Measurements from ENCODE around the gene TRAPPC10. TPM values are rescaled to one million over a fixed set of nuclear protein-coding genes. Genes with fewer than 3 reads are reported as not detected.

TRAPPC10 gene
- polyA plus RNA-seq, 1 of the 3 experiments (the other 2 are of a cell fraction): 17.5 TPM

DNA sequence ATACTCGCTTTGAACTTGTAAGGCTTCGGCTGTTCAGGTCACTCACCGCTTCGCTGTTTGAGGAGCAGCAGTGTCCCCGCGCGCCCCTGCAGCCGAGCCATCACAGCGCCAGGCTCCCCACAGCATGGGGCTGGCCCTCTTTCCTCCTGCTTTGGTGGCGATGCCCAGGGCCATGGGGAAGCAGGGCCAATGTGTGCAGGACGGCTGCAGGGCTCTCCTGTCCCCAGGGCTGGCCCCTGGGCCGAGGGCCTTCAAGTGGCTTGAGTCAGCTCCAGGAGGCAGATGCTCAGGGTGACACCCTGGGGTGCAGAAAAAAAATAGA lies 38.5 kb upstream of the TRAPPC10 start:
- no peak for DNase-seq
- WGBS (ENCODE audit: low lambda C conversion rate): 88% methylated on average over 12 of the region's 12 CpGs
- POLR2A ChIA-PET: interaction anchor here (1.1 kb wide), 1 partner anchor 38 kb away, joined by 3 read pairs; the partner anchor contains the start of gene TRAPPC10

DNA sequence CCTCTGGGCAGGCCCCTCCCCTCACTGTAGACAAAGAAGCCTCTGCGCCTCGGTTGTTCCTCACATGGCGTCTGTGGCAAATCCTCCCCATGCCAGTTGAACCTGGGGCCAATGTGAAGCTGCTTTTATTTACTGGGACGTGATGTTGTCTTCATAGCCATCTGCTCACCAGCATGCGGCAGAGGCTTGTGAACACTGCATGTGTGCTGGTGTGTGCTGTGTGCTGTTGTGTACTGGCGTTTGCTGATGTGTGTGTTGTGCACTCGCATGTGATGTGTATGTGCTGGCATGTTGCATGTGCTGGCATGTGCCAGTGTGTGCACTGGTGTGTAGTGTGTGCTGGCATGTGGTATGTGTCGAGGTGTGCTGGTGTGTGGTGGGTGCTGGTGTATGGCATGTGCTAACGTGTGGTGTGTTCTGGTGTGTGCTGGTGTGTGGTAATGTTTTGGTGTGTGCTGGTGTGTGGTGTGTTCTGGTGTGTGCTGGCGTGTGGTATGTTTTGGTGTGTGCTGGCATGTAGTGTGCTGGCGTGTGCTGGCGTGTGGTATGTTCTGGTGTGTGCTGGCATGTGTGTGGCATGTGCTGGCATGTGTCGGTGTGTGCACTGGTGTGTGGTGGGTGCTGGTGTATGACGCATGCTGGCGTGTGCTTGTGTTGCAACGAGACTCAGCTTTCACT lies 37.2 kb upstream of the TRAPPC10 start:
- POLR2A ChIA-PET: no interaction called here
- no peak overlapping the region for H3K27ac ChIP-seq (ENCODE audit: low read depth in 2 of 2, low read length in 1 of 2)
- no peak for DNase-seq
- no peaks in the 10 kb centered on the region for H3K9me2 ChIP-seq
- no peaks in the 10 kb centered on the region for H3F3A ChIP-seq (replicated peaks; ENCODE audit: insufficient read depth)
- H3K9me3 ChIP-seq: no peaks in the 10 kb centered on the region
- H4K20me1 ChIP-seq (ENCODE audit: insufficient read depth): no peaks in the 10 kb centered on the region
- H3K4me2 ChIP-seq: no peak overlapping the region
- no peaks in the 10 kb centered on the region for H3K27me3 ChIP-seq (ENCODE audit: insufficient read depth)
- TF ChIP-seq, protein P1, sequence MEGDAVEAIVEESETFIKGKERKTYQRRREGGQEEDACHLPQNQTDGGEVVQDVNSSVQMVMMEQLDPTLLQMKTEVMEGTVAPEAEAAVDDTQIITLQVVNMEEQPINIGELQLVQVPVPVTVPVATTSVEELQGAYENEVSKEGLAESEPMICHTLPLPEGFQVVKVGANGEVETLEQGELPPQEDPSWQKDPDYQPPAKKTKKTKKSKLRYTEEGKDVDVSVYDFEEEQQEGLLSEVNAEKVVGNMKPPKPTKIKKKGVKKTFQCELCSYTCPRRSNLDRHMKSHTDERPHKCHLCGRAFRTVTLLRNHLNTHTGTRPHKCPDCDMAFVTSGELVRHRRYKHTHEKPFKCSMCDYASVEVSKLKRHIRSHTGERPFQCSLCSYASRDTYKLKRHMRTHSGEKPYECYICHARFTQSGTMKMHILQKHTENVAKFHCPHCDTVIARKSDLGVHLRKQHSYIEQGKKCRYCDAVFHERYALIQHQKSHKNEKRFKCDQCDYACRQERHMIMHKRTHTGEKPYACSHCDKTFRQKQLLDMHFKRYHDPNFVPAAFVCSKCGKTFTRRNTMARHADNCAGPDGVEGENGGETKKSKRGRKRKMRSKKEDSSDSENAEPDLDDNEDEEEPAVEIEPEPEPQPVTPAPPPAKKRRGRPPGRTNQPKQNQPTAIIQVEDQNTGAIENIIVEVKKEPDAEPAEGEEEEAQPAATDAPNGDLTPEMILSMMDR (IDR thresholded peaks at IDR 0.05): no peak
- TF ChIP-seq, protein P2, sequence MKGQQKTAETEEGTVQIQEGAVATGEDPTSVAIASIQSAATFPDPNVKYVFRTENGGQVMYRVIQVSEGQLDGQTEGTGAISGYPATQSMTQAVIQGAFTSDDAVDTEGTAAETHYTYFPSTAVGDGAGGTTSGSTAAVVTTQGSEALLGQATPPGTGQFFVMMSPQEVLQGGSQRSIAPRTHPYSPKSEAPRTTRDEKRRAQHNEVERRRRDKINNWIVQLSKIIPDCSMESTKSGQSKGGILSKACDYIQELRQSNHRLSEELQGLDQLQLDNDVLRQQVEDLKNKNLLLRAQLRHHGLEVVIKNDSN (IDR thresholded peaks at IDR 0.05; ENCODE audit: borderline replicate concordance, low read depth): no peak
- TF ChIP-seq NFIC (IDR thresholded peaks at IDR 0.05; ENCODE audit: borderline replicate concordance) (no peak), TEAD4 (IDR thresholded peaks at IDR 0.05; ENCODE audit: borderline replicate concordance, insufficient read depth) (no peak), GABPA (IDR thresholded peaks at IDR 0.05; ENCODE audit: low read depth) (no peak), RXRA (IDR thresholded peaks at IDR 0.05; ENCODE audit: borderline replicate concordance, low read depth) (no peak), TCF12 (IDR thresholded peaks at IDR 0.05) (no peak), SMC3 (IDR thresholded peaks at IDR 0.05; ENCODE audit: low read depth, low read length) (no peak), MXI1 (IDR thresholded peaks at IDR 0.05; ENCODE audit: low read depth, low read length) (no peak)
- TF ChIP-seq, protein P3, sequence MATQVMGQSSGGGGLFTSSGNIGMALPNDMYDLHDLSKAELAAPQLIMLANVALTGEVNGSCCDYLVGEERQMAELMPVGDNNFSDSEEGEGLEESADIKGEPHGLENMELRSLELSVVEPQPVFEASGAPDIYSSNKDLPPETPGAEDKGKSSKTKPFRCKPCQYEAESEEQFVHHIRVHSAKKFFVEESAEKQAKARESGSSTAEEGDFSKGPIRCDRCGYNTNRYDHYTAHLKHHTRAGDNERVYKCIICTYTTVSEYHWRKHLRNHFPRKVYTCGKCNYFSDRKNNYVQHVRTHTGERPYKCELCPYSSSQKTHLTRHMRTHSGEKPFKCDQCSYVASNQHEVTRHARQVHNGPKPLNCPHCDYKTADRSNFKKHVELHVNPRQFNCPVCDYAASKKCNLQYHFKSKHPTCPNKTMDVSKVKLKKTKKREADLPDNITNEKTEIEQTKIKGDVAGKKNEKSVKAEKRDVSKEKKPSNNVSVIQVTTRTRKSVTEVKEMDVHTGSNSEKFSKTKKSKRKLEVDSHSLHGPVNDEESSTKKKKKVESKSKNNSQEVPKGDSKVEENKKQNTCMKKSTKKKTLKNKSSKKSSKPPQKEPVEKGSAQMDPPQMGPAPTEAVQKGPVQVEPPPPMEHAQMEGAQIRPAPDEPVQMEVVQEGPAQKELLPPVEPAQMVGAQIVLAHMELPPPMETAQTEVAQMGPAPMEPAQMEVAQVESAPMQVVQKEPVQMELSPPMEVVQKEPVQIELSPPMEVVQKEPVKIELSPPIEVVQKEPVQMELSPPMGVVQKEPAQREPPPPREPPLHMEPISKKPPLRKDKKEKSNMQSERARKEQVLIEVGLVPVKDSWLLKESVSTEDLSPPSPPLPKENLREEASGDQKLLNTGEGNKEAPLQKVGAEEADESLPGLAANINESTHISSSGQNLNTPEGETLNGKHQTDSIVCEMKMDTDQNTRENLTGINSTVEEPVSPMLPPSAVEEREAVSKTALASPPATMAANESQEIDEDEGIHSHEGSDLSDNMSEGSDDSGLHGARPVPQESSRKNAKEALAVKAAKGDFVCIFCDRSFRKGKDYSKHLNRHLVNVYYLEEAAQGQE (IDR thresholded peaks at IDR 0.05; ENCODE audit: low read depth, low read length): no peak
- H3K4me1 ChIP-seq (ENCODE audit: control insufficient read depth in 1 of 2, insufficient read depth in 2 of 2, low read depth in 1 of 2, low read length in 1 of 2): no peaks in the 10 kb centered on the region; a peak in 1 of 4 replicates
- no peak overlapping the region; a peak in 1 of 4 replicates for H3K4me3 ChIP-seq (ENCODE audit: low read depth in 2 of 2, low read length in 1 of 2)
- no peak overlapping the region for H3K9ac ChIP-seq
- CTCF ChIA-PET: interaction anchor here (0.6 to 2.8 kb wide), 38 partner anchors 9 to 315 kb away, joined by 3 to 20 read pairs (median 4); no protein-coding TSS in a partner anchor
- H3K79me2 ChIP-seq (ENCODE audit: insufficient read depth): no peaks in the 10 kb centered on the region
- H2AFZ ChIP-seq (ENCODE audit: low read depth): no peak overlapping the region
- peaks cover 10 to 29% of the 10 kb centered on the region in 2 experiments for H3K36me3 ChIP-seq (replicated peaks in 1 of 2; ENCODE audit: control insufficient read depth in 1 of 2, insufficient read depth in 2 of 2, low read length in 1 of 2)
- WGBS (ENCODE audit: low lambda C conversion rate): 88% methylated on average over 15 of the region's 16 CpGs

More for the DNA sequence above, 38.5 kb upstream of the TRAPPC10 start:
- Histone ChIP-seq H2AFZ (ENCODE audit: low read depth) (no peak overlapping the region), H3K4me3 (ENCODE audit: low read depth in 2 of 2, low read length in 1 of 2) (no peak overlapping the region), H3K4me1 (ENCODE audit: control insufficient read depth in 1 of 2, insufficient read depth in 2 of 2, low read depth in 1 of 2, low read length in 1 of 2) (no peaks in the 10 kb centered on the region; a peak in 1 of 4 replicates), H3K27me3 (ENCODE audit: insufficient read depth) (no peaks in the 10 kb centered on the region), H3K9me3 (no peaks in the 10 kb centered on the region), H3F3A (replicated peaks; ENCODE audit: insufficient read depth) (no peaks in the 10 kb centered on the region), H3K4me2 (no peak overlapping the region), H4K20me1 (ENCODE audit: insufficient read depth) (no peaks in the 10 kb centered on the region), H3K9me2 (no peaks in the 10 kb centered on the region), H3K36me3 (replicated peaks in 1 of 2; ENCODE audit: control insufficient read depth in 1 of 2, insufficient read depth in 2 of 2, low read length in 1 of 2) (peaks cover 8 to 32% of the 10 kb centered on the region in 2 experiments), H3K9ac (no peak overlapping the region), H3K79me2 (ENCODE audit: insufficient read depth) (no peaks in the 10 kb centered on the region), H3K27ac (ENCODE audit: low read depth in 2 of 2, low read length in 1 of 2) (no peak overlapping the region)
- CTCF ChIA-PET: interaction anchor here (0.7 to 1.5 kb wide), 3 partner anchors 10 to 157 kb away, joined by 3 to 6 read pairs (median 3); no protein-coding TSS in a partner anchor
- TF ChIP-seq, protein P4, sequence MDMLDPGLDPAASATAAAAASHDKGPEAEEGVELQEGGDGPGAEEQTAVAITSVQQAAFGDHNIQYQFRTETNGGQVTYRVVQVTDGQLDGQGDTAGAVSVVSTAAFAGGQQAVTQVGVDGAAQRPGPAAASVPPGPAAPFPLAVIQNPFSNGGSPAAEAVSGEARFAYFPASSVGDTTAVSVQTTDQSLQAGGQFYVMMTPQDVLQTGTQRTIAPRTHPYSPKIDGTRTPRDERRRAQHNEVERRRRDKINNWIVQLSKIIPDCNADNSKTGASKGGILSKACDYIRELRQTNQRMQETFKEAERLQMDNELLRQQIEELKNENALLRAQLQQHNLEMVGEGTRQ (IDR thresholded peaks at IDR 0.05; ENCODE audit: borderline replicate concordance, low read depth, low read length): no peak
- TF ChIP-seq ELF1 (IDR thresholded peaks at IDR 0.05) (no peak), FOXJ3 (CRISPR knock-in tag; IDR thresholded peaks at IDR 0.05) (no peak), FOSL2 (IDR thresholded peaks at IDR 0.05; ENCODE audit: borderline replicate concordance, low read depth) (no peak)
